GM21526 (cell line): ENCODE results near the gene TMEM126A.
A peak's percentile ranks its signal among the peaks of the same experiment; 100 is the strongest.
"Not testable (repeated sequence)": the region's sequence is repeated elsewhere in the genome, so short reads cannot be mapped to it uniquely, and the experiment has no call there.

Experiments used
- ATAC-seq: cut with Tn5 transposase; IDR thresholded peaks from one replicate; pipeline ENCODE4 v1.9.1; 2021; ENCODE audit warnings: moderate library complexity; ENCODE audit not compliant: unreplicated experiment, low FRiP score

TMEM126A gene

DNA sequence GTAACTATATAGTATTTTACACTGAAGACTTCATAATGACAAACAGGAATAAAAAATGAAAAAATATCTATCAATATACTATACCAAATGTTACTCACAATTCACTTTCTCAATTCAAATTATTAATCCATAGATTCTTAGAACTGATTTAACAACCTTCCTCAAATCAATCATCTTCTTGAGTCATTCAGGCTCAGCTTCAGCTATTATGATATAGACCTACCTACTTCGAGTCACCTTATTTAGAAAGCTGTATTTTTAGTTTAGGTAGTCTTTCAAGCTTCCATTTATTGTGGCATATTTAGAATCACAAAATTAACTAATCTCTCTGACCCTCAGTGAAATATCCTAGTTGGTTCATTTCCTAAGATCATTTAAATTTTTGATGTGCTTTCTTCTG lies 9.0 kb downstream of the TMEM126A start:
- no peak for ATAC-seq

DNA sequence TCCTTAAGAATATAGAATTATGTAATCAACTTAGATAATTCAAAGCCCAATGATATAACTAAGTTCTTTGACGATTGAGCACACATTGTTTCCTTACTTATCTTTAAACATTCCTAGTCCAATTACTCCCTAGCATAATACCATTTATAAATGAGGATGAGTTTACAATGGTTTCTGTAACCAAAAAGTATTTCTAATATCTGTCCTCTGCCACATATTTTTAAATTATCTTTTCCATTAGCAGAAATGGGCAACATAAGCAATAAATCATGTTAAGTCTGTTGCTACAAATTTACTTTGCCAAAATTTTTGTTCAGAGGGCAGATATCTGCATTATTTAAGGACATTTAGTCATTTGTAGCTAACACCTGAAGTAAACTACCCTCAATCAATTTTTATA lies 10.4 kb downstream of the TMEM126A start:
- no peak for ATAC-seq

DNA sequence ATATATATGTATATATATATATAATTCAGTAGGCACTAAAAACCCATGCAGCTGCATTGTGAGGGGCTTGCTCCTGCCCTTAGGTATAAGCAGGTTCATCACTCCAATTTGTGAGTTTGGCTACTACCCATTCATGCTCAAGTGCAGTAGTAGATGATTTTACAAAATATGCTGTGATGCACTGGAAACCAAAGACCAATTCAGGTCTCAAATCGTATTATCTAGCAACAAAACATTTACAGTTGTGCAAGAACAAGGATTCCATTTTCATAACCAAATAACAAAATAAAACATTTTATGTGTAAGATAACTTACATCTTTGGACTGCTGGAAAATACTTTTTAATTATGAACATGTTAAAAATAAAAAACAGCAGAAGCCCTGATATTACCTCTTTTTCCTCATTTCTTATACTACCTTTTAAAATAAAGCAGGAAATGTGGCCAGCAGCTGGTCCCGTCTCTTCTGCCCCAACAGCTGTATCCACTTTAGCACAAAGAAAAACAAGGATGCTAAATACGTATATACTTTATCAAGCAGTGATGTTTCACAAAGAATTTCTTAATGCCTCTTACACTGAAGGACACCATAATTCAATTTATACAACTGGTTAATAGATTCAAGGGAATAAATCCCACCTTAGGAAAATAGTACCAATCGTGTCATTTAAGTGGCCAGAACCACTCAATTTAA lies 14.4 kb downstream of the TMEM126A start:
- ATAC-seq = no peak

DNA sequence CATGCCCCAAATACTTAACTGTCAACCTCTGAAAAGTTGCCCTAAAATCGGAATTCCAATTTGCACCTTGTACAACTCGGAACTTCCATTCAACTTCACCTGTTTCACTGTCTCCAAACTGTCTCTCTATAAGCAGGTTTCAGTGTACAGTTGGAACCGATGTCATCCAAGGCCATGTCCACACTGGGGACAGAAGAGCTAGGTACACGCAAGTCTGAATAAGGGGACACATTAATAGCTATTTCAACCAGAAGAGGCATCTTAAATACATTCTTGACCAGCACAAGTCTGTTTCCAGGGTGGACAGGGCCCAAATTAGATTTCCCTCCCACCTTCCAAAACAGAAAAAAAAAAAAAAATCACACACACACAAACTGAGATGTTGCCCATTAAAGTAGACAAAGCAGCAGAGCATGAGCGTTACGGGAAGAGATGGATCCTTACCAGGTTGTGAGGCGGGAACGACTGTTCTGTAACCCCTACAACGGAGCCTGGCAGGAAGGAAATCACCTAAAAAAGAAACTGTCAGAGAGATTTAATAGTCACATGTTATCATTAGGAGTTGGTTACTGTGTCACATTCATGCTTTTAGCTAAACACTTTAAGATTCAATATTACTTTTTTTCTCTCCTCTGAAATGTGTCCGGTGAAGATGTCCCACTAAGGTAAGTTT lies 15.4 kb downstream of the TMEM126A start:
- no peak for ATAC-seq

DNA sequence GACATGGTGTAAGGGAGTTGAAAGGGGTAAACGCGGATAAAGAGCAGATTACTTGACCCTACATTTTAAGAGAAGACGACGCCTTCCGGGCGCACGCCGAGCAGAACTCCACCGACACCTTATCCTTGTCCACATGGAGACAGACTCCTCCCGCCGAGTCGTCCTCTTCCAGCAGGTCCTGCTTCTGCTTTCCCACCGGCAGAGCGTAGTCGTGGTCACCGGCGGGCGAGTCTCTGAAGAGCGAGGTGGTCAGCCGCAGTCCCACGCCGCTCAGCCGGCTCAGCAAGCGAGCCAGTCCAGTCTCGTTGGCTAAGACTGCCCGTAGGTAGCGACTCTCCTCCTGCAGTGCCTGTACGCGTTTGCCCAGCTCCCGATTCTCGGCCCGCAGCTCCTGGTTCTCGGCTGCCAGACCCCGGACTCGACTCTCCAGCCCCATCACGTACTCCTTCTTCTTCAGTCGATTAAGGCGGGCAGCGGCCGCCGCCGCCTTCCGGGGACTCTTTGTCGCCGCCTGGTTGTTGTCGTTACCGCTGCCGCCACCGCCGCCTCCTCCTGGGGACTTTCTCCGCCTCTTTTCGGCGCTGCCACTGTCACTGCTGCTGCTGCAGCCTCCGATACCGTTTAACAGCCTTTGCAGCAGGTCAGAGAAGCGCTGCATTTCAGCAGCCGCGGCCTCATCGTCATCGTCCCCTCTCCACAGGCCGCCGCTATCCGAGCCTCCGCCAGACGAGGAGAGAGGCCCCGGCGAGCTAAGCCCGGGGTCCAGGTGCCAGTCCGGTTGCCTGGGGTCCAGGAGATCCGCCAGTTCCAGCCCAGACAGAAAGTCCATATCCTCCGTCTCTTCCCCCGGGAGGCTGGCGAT lies 16.2 kb downstream of the TMEM126A start:
- peak; percentile 71 for ATAC-seq

DNA sequence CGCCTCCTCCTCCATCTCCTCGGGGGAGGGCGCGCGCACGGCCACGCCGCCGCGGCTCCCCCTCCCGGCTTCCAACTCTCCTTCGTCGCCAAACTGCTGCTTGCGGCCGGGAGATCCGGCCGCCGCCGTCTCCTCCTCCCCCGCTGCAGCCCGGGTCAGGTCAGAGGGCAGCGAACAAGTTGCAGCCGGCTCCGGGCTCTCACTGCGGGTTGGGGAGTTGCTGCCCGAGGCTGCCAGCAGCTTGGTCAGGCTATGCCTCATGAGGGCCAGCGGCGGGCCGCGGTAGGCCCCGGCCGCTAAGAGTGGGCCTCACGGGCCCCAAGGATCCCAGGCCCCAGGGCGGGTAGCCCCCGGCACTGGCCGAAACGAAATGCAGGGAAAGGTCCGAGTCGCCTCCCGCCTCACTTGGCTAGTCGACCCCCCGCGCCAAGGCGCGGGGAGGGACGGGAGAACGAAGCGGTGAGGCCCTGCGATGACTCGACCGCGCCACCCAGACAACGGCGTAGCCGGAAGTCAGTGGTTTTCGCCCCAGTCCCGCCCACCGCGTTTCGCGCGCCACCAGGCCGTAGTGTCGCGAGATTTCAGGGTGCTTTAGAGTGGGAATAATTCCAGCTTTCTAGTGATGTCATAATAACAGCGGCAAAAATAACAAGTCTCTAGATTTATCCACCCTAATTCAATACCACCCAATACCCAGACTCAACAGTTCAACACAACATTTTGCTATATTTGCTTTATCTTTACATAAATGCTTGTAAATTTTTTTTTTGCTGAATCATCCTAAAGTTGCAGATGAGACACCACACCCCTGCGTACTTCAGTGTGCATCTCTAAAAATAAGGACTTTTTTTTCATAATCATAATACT lies 17.1 kb downstream of the TMEM126A start, which contains the start of gene CREBZF:
CREBZF (minus strand) TSS at position 515 of the 867 bp plus-strand sequence; CDS start at position 261, 254 bp downstream.
- peak; percentile 88 for ATAC-seq

DNA sequence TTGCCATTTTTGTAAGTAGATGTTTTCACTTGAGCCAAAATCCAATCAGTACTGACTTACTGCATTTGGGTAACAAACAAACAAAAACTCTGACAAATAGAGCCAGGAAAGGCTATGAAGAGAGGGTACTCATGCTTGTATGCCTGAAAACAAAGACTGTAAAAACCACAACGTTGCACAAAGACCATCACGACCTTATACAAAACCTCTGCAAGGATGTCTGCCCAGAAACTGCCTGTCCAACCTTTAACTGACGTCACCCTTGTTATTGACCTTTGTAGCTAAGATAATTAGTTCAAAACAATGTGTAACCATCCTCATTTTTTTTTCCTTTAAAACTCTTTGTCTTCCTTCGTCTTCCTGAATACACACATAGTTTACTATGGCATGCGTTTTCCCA lies 18.0 kb downstream of the TMEM126A start:
- ATAC-seq = no peak

DNA sequence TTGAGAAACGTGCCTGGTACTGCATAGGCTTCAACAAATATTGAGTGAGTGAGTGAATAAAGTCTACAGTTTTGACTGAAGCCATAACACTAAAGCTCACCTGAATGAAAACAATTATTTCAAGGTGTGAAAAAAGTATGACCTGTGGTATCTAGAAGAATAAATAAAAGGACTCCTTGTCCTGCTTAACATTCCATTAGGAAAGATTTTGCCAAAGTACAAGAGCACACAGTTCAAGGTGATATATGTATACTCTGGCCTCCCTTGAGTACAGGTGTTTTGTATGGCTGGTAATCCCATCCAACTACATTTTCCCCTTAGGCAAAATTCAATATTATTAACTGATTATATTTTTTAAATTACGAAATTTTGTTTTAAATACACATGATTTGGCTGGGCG lies 18.9 kb downstream of the TMEM126A start:
- no peak for ATAC-seq

DNA sequence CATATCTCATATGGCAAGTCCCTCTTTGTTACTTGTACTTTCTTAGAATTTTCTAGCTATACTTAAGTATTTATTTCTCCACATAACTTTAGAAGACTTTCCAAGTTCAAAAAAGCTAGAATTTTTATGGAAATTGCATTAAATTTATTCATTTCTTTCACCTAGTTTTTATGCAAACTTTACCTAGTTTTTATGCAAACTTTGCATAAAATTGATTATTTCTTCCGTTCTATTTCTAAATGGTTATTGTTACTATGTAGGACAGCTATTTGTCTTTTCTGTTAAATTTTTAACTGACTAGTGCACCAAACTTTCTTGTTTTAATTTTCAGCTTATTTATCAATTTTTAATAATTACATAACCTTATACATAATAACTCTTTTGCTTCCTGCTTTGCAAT lies 20.4 kb downstream of the TMEM126A start:
- ATAC-seq = no peak

DNA sequence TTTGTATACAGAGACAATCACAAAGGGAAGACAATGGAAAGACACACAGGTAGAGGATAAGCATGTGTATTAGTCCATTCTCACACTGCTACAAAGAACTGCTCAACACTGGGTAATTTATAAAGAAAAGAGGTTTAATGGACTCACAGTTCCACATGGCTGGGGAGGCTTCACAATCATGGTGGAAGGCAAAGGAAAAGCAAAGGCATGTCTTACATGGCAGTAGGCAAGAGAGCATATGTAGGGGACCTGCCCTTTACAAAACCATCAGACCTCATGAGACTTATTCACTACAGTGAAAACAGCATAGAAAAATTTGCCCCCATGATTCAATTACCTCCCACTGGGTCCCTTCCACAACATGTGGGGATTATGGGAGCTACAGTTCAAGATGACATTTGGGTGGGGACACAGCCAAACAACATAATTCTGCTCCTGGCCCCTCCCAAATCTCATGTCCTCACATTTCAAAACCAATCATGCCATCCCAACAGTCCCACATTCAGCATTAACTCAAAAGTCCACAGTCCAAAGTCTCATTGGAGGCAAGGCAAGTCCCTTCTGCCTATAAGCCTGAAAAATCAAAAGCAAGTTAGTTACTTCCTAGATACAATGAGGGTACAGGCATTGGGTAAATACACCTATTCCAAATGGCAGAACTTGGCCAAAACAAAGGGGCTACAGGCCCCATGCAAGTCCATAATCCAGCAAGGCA lies 23.3 kb downstream of the TMEM126A start:
- ATAC-seq = not testable (repeated sequence)

DNA sequence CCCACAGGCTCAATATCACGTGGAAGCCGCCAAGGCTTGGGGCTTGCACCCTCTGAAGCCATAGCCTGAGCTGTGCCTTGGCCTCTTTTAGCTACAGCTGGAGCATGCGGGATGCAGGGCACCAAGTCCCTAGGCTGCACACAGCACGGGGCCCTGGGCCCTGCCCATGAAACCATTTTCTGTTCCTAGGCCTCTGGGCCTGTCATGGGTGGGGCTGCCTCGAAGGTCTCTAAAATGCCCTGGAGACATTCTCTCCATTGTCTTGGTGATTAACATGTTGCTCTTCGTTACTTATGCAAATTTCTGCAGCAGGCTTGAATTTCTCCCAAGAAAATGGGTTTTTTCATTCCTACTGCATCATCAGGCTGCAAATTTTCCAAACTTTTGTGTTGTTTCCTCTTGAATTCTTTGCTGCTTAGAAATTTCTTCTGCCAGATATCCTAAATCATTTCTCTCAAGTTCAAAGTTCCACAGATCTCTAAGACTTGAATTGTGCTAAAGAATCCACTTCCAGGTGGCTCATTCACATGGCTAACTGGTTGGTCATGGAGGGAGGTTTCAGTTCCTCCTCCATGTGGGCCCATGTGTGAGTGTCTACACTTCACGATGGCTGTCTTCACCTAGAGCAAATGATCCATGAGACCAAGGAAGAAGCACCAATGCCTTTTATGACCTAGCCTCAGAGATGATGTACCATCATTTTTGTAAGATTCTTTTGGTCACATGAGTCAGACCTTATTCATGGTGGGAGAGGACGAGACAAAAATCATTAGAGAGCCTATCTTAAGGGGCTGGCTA lies 24.5 kb downstream of the TMEM126A start:
- ATAC-seq = no peak

DNA sequence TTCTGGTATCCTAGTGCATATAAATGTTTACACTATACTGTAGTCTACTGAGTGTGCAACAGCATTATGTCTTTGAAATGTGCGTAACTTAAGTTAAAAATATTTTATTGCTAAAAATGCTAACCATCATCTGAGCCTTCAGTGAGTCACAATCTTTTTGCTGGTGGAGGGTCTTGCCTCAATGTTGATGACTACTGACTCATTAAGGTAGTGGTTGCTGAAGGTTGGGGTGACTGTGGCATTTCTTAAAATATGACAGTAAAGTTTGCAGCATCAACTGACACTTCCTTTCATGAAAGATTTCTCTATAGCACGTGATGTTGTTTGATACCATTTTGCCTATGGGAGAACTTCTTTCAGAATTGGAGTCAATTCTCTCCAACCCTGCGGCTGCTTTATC lies 25.6 kb downstream of the TMEM126A start:
- no peak for ATAC-seq

DNA sequence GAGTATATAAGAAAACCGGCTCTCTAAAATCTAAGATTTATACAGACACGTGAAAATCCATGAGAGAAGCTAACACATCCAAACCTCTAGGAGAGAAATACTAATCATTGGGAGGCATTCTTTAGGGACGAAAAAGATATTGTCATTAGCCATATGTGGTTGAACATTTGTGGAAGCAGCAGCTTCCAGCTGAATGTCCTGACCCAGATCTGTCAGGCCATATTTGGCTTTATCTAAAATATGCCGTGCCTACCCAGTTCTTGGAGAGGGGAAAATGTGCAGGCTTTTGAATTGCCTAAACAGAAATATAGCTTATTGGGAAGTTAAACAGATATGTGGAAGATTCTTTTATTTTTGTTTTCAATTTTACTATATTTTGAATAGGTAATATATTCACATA lies 31.8 kb downstream of the TMEM126A start:
- ATAC-seq = no peak

DNA sequence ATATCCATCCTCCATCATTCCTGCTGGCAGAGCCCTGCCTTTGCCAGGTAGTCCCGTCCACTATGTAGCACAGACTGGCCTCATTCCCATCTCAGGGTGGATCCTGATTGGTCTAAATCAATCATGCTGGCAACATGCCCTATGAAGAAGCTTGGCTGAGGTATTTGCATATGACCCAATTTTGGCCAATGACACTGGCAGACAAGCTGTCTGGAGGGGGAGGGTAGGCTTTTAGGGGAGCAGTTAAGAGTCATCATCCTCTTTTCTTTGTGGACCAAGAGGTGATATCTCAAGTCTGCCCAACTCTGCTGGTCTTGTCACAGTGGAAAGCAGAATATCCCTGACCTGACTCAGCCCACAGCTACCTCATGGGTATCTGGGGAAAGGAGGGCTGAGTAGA lies 33.1 kb downstream of the TMEM126A start:
- no peak for ATAC-seq

DNA sequence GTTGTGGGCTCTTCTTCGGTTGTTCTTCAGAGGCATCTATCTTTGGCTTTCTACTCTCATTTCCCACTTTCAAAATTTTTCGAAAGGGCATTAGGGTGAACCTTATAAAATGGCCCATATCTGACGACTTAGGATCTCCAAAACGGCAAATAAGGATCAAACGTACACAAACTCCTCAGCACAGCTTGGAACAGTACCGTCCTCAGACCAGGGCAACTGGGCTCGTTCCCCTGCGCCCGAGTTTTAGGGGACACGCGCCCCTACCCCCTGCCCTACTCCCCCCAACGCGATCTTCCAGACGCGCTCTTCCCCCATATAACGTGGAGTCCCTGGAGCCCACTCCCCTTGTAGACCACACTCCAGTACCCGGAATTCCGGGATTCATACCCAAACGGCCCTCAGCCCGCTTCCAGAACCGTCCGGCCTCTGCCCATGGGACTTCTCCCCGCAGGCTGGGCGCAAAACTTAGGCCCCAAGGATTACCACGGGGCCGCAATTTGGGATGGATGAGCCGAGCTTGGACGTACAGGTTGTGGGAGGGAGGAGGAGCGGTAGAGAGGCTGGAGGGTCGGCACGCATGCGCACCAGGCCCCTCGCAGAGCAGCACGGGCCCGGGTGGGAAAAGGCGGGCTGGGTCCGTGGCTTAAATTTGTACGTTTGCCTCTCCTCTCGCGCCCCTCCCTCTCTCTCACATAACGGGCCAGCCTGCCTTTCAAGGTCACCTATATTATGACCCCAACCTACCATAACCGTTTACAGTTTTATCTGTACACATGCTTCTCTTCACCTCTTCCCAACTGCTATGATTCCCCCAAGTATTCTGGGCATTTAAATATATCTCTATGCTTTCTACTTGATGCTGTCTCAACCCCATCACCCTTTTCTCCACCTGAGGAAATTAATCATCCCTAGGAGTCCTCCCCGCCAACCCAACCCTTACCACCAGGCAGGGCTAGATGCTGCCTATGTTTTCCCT lies 34.9 kb downstream of the TMEM126A start:
- ATAC-seq = no peak

DNA sequence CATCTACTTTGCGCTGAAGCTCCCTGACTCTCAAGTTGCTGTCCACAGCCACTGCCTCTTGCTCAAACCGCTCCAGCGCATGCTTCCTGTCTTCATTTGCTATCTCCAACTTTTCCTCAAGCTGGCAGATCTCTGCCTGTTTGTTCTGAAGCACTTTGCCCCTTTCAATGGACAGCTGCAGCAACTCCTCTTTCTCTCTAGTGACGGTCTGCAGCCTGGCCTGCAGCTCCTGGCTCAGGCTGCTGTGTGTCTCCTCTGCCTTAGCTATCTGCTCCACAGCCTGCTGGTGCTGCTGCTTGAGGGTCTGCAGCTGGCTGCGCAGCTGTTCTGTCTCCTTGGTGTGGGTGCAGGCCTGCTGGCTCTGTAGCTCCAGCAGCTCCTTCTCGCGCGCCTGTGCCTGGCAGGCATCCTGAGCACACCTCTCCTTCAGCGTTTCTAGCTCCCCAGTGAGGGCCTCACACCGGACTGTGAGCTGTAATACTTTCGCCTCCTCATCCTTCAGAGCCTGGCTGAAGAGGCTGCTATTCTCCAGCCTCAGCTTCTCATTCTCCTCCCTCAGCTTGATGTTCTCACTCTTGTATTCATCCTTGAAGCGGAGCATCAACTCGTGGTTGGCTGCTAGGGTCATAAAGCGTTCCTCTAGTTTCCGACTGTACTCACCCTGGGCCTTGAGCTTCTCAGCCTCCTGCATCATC lies 37.5 kb downstream of the TMEM126A start:
- no peak for ATAC-seq

DNA sequence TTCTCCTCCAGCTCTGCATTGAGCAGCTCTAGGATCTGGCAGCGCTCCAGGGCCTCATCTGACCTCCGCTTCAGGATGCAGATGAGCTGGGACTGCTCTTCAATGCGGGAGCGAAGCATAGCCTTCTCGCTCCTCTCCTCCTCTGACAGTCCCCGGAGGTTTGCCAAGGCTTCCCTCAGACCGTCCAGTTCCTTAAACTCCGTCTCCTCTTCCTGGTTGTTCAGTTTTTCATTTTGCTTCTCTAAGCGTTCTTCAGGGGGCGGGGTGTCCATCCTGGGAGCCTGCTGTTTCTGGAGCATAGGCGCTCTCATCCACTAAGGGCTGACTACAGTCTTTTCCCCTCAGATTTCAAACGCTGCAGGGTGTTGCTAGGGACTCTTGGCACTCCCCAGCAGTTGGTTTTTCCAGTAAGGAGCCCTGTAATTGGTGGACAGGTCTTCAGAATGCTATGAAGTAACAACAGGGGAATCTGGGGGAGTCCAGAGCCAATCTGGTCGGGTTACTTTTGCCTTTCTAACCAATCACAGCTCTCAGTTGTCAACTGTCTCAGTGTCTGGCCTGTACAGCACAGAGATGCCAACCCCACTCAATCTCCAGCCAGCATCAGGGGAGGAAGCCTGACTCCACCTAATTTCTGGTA lies 38.2 kb downstream of the TMEM126A start, which contains the start of gene CCDC89:
CCDC89 (minus strand) TSS at position 376 of the 640 bp plus-strand sequence; CDS start at position 311, 65 bp downstream.
- no peak for ATAC-seq
